WTC11 (cell line): ENCODE measurements around the gene RBM26. TPM values are rescaled to one million over a fixed set of nuclear protein-coding genes. Genes with fewer than 3 reads are reported as not detected.

ENCODE experiments used
- ATAC-seq: fragments of 200-7000 bp; cut with Tn5 transposase; 2 replicates; pipeline ENCODE4 v1.10.0; 2021; ENCODE audit warnings: mild to moderate bottlenecking, moderate library complexity
- Bru-seq: library from RNA; stranded (reverse); fragments of 400-500 nt; gene quantifications from one replicate; lab custom pipeline; 2021; lab: Mats Ljungman, UMichigan
- CTCF ChIA-PET: fragments of 300-600 bp; sonication (Branson Sonifier 250); formaldehyde crosslinking; loops from one replicate; lab custom pipeline; 2021; ENCODE audit warnings: antibody characterized with exemption; lab: Charles Lee
- POLR2A ChIA-PET: fragments of 350-600 bp; sonication (Branson Sonifier 250); formaldehyde crosslinking; loops from one replicate; lab custom pipeline; 2021; ENCODE audit warnings: antibody characterized with exemption; lab: Charles Lee
- DNase-seq: peaks from one replicate; pipeline ENCODE4 v3.0.0; 2021; ENCODE audit warnings: low spot score
- H3K27ac Mint-ChIP-seq: 2 replicates; pipeline ENCODE4 v1.8.0; 2021; ENCODE audit warnings: mixed read lengths
- H3K27me3 Mint-ChIP-seq: 2 replicates; pipeline ENCODE4 v1.8.0; 2021; ENCODE audit warnings: low read depth, mild to moderate bottlenecking, moderate library complexity, mixed read lengths
- H3K36me3 Mint-ChIP-seq: 2 replicates; pipeline ENCODE4 v1.8.0; 2021; ENCODE audit warnings: mixed read lengths
- H3K4me1 Mint-ChIP-seq: 2 replicates; pipeline ENCODE4 v1.8.0; 2022; ENCODE audit warnings: mixed read lengths
- H3K4me3 Mint-ChIP-seq: 2 replicates; pipeline ENCODE4 v1.8.0; 2021; ENCODE audit warnings: mild to moderate bottlenecking, moderate library complexity, mixed read lengths
- H3K9me3 Mint-ChIP-seq: 2 replicates; pipeline ENCODE4 v1.8.0; 2021; ENCODE audit warnings: mixed read lengths
- ARID4B ChIP-seq: sonication (generic); formaldehyde crosslinking; IDR thresholded peaks from 2 replicates; pipeline ENCODE4 v1.8.0; 2023; ENCODE audit warnings: missing genetic modification reagents, mild to moderate bottlenecking, borderline replicate concordance
- ATF1 ChIP-seq: sonication (generic); formaldehyde crosslinking; IDR thresholded peaks from 2 replicates; pipeline ENCODE4 v1.8.1; 2023; ENCODE audit warnings: mild to moderate bottlenecking, moderate library complexity, missing genetic modification reagents
- CTCF ChIP-seq: fragments of 200-600 bp; IDR thresholded peaks from 2 replicates; pipeline ENCODE4 v1.8.0; 2022; ENCODE audit warnings: antibody characterized with exemption
- E2F1 ChIP-seq: sonication (generic); formaldehyde crosslinking; IDR thresholded peaks from 2 replicates; pipeline ENCODE4 v1.8.0; 2022; ENCODE audit warnings: mild to moderate bottlenecking, missing genetic modification reagents
- E2F5 ChIP-seq: sonication (generic); formaldehyde crosslinking; IDR thresholded peaks from 2 replicates; pipeline ENCODE4 v1.8.1; 2022; ENCODE audit warnings: mild to moderate bottlenecking, moderate library complexity, missing genetic modification reagents
- FOXP1 ChIP-seq: sonication (generic); formaldehyde crosslinking; IDR thresholded peaks from 2 replicates; pipeline ENCODE4 v1.8.0; 2022; ENCODE audit warnings: missing genetic modification reagents, mild to moderate bottlenecking, moderate library complexity, borderline replicate concordance
- FOXP4 ChIP-seq: sonication (generic); formaldehyde crosslinking; IDR thresholded peaks from 2 replicates; pipeline ENCODE4 v1.8.0; 2022; ENCODE audit warnings: mild to moderate bottlenecking, missing genetic modification reagents
- MXD4 ChIP-seq: fragments of 250-450 bp; sonication (Bioruptor Pico); IDR thresholded peaks from 2 replicates; pipeline ENCODE4 v1.8.0; 2021; ENCODE audit warnings: mild to moderate bottlenecking, moderate library complexity, borderline replicate concordance
- MYBL2 ChIP-seq: sonication (generic); formaldehyde crosslinking; IDR thresholded peaks from 2 replicates; pipeline ENCODE4 v1.8.1; 2023; ENCODE audit warnings: mild to moderate bottlenecking, moderate library complexity, missing genetic modification reagents
- OVOL2 ChIP-seq: fragments of 250-450 bp; sonication (Bioruptor Pico); IDR thresholded peaks from 2 replicates; pipeline ENCODE4 v1.9.0; 2021; ENCODE audit warnings: mild to moderate bottlenecking, borderline replicate concordance
- PRDM15 ChIP-seq: sonication (generic); formaldehyde crosslinking; IDR thresholded peaks from 2 replicates; pipeline ENCODE4 v1.8.0; 2022; ENCODE audit warnings: missing genetic modification reagents
- PREB ChIP-seq: sonication (generic); formaldehyde crosslinking; IDR thresholded peaks from 2 replicates; pipeline ENCODE4 v1.8.1; 2022; ENCODE audit warnings: mild to moderate bottlenecking, missing genetic modification reagents, moderate library complexity, borderline replicate concordance
- SP1 ChIP-seq: sonication (generic); formaldehyde crosslinking; conservative IDR thresholded peaks from 2 replicates; pipeline ENCODE4 v1.8.1; 2022; ENCODE audit warnings: missing genetic modification reagents
- ZNF232 ChIP-seq: sonication (generic); formaldehyde crosslinking; IDR thresholded peaks from 2 replicates; pipeline ENCODE4 v1.8.0; 2022; ENCODE audit warnings: mild to moderate bottlenecking, missing genetic modification reagents
- ZNF512 ChIP-seq: sonication (generic); formaldehyde crosslinking; IDR thresholded peaks from 2 replicates; pipeline ENCODE4 v1.8.1; 2022; ENCODE audit warnings: missing genetic modification reagents, borderline replicate concordance
- long read RNA-seq, 3 experiments: library from RNA in 1 of 3; library from capped mRNA in 1 of 3; library from polyadenylated mRNA in 1 of 3; unstranded in 2 of 3; stranded (forward) in 1 of 3; transcript quantifications; one replicate each; pipeline ENCODE4 v2.0.0, GENCODE V29; 2021
- total RNA-seq: library from RNA; stranded (reverse); gene quantifications from 3 replicates; pipeline ENCODE4 v1.2.3, GENCODE V29; 2021

Gene RBM26
- total RNA-seq (57.7 to 64.1 TPM (median 59.0 TPM) in 3 replicates), Bru-seq, nascent RNA (percentile 96 among the genes with signal in this experiment)
- long read RNA-seq, experiment 1, full-length matches to known transcripts, result 42 of 181 reads
- long read RNA-seq, experiment 1, partial matches to known transcripts, result 58 of 181 reads
- long read RNA-seq, experiment 1, other reads (novel, unspliced or antisense), result 81 of 181 reads
- long read RNA-seq, experiment 2, partial matches to known transcripts, result 20 of 58 reads
- long read RNA-seq, experiment 2, other reads (novel, unspliced or antisense), result 37 of 58 reads
- long read RNA-seq, experiment 3, partial matches to known transcripts, result 4 of 5 reads
- long read RNA-seq, experiment 3, other reads (novel, unspliced or antisense), result 1 of 5 reads

GRCh38 chr13:79405831-79406596, at the start of gene RBM26:
TSS of gene RBM26 (minus strand) at chr13:79406255. CDS start at chr13:79405774, 481 bp downstream.
- H3K36me3 Mint-ChIP-seq, result peaks cover 4% of the 10 kb centered on the region
- peak within 1 kb of the TSS; percentile 88 for H3K4me3 Mint-ChIP-seq
- H3K4me1 Mint-ChIP-seq, result peaks cover 36% of the 10 kb centered on the region
- ChIA-PET CTCF (interaction anchor here (1.0 to 2.7 kb wide), 3 partner anchors 15 to 75 kb away, joined by 3 to 11 read pairs (median 11); partner anchors contain the start of gene NDFIP2), POLR2A (interaction anchor here (0.7 to 1.5 kb wide), 3 partner anchors 11 to 15 kb away, joined by 3 to 5 read pairs (median 4); no protein-coding TSS in a partner anchor)
- ATAC-seq (peak; percentile 87), DNase-seq (peak; percentile 92)
- H3K27ac Mint-ChIP-seq, result peak within 1 kb of the TSS; percentile 97
- no peaks in the 10 kb centered on the region for H3K27me3 Mint-ChIP-seq
- H3K9me3 Mint-ChIP-seq, result no peaks in the 10 kb centered on the region
- TF ChIP-seq PRDM15 (CRISPR knock-in tag) (no peak), MYBL2 (CRISPR knock-in tag) (peak; percentile 72; the same call in 1 of the 2 replicates), ZNF232 (CRISPR knock-in tag) (0 out of 2 replicates have a peak, but pooled peaks have one; percentile 66), FOXP1 (CRISPR knock-in tag) (peak; percentile 72; the same call in 1 of the 2 replicates), ARID4B (CRISPR knock-in tag) (no peak), E2F5 (CRISPR knock-in tag) (peak; percentile 8; the same call in 1 of the 2 replicates), CTCF (no peak), PREB (CRISPR knock-in tag) (no peak), MXD4 (no peak), E2F1 (CRISPR knock-in tag) (no peak; the same call in 1 of the 2 replicates), SP1 (peak; percentile 70; the same call in 1 of the 2 replicates), ZNF512 (no peak), ATF1 (no peak), FOXP4 (CRISPR knock-in tag) (0 out of 2 replicates have a peak, but pooled peaks have one; percentile 47), OVOL2 (CRISPR knock-in tag) (no peak)
